EL (cell line): Measurements from ENCODE around the gene COCH.
"Not testable (repeated sequence)": the region's sequence is repeated elsewhere in the genome, so short reads cannot be mapped to it uniquely, and the experiment has no call there.

Experiments
- DNase-seq: peaks from one replicate; pipeline ENCODE4 v3.0.0-alpha.2; 2016

Gene COCH

DNA sequence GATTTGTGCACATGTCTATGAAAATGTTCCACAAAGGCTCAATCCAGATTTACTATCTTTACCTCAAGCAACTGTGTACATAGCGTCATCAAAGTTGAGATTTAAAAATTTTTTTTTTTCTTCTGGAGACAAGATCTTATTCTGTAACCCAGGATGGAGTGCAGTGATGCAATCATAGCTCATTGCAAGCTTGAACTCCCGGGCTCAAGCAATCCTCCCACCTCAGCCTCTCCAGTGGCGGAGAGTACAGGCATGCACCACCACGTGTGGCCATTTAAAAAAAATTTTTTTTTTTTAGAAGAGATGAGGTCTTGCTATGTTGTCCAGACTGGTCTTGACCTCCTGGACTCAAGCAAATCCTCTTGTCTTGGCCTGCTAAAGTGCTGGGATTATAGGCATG lies 2.3 kb downstream of the COCH start:
- no peak for DNase-seq

DNA sequence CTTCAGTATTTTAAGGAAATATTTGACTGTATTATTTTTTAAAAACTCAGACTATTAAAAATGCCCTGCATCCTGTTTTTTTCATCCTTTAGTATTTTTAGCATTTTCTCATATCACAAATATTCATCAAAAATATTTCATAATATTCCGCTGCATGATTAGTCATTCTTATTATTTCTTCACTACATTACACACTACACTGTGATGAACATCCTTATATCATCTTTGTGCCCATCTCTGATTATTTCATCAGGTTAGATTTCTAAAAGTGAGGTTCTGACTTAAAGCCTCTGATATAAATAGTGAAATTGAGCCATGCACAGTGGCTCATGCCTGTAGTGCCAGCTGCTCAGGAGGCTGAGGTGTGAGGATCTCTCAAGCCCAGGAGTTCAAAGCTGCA lies 8.1 kb downstream of the COCH start:
- no peak for DNase-seq

DNA sequence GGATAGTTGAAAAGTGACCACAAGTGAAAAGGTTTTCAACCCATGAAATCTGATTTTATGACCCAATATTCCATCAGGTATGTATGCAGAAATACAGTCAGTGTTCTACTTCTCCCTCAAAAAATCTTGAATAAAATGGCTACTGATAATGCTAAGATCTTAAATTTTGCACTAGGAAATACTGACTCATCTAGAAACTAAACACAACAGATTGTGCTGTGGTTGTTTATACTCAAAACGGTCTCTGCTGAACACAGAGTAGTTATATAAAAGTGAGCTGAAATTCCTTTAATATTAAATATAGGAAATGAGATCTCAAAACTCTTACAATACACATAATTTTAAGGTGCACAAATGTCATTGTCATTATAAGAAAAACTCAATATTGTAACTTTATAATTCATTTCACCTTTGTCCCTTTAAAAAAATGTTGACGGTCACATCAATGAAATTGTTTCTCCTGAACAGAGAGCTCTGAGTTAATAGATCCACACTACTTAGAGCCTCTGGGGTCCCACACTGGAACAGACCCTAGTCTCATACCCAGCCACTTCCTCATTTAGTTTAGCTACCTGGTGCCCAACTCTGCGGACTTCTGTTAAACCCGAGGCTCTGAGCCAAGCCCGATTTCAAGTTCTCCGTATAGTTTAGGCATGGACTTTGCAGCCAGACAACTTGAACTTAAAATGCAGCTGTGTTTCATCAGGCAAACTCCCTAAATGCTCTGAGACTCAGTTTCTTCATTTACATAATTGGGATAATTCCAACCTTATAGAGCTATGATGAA lies 9.3 kb downstream of the COCH start:
- DNase-seq: no peak

DNA sequence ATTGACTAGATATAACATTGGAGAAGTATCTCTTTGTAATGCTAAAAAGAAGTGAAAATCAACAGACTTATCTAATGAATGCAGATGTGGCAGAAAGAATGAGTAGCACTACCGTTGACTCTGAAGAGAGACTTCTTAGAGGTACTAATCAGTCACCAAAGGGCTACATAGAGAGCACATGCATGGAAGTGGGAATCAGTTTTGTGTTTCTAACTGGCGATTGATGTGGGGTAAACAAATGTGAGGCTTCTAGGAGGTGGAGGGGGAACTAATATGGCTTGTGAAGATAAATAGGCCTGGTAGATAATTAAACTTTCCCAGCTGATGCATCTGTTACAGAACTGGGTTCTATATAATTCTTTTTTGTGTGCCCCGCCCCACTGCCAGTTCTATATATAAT lies 10.5 kb downstream of the COCH start:
- no peak for DNase-seq

DNA sequence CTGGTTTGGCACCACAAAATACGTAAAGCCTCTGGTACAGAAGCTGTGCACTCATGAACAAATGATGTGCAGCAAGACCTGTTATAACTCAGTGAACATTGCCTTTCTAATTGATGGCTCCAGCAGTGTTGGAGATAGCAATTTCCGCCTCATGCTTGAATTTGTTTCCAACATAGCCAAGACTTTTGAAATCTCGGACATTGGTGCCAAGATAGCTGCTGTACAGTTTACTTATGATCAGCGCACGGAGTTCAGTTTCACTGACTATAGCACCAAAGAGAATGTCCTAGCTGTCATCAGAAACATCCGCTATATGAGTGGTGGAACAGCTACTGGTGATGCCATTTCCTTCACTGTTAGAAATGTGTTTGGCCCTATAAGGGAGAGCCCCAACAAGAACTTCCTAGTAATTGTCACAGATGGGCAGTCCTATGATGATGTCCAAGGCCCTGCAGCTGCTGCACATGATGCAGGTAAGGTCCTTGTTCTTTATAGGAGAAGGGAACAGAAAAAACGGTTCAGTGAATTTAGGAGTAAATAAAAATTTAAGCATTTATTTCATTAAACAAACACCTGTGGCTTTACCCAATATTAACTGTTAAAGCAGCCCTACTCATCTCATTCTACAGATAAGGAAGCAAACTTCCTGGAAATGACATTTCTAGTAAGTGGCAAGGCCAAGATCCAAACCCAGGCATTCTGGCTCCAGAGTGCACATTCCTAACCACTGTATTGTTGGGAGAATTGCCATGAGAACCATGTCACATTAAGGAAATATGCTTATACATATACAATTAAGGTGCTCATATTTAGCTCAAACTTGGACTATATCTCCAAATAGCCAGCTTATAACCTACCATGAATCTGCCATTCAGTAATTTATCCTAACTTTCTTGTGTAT lies 11.7 kb downstream of the COCH start:
- DNase-seq: peak; percentile 6

DNA sequence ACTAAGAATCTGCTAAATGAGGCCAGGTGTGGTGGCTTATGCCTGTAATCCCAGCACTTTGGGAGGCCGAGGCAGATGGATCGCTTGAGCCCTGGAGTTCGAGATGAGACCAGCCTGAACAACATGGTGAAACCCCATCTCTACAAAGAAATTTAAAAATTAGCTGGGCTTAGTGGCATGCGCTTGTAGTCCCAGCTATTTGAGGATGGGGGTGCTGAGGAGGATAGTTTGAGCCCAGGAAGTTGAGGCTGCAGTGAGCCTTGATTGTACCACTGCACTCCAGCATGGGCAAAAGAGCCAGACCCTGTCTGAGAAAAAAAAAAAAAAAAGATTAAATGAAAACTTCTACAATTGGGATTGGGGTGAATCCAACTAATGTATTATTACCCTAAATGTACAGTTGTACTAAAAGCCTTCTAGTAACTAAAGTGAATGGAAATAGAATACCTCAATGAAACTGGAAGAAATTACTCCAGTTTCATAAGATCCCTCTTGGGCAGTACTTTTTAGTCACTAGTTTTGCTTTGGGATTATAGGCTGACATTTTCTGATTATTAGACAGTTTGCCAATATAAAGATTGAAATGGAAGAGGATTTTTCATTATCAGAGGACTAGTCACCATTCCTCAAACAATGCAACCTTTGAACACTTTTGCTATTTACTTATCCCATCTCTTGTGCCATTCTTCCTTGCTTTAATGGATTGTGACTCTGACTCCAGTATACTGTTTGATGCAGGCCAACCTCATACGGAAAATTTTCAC lies 14.3 kb downstream of the COCH start:
- DNase-seq: no peak

DNA sequence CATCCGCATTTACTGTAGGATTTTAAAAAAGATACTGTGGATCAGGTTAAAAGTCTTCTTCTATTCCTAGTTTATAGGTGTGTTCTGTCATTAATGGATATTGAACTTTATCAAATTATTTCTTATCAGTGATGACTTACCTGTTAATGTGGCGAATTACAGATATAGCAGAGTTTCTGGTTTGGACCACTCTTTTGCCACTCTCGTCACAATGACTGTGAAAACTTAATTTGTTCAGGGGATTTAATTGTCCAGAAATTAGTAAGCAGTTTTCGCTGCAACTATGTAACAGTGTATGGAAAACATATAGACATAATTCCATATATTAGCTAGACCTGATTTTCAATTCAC lies 14.9 kb downstream of the COCH start:
- no peak for DNase-seq

DNA sequence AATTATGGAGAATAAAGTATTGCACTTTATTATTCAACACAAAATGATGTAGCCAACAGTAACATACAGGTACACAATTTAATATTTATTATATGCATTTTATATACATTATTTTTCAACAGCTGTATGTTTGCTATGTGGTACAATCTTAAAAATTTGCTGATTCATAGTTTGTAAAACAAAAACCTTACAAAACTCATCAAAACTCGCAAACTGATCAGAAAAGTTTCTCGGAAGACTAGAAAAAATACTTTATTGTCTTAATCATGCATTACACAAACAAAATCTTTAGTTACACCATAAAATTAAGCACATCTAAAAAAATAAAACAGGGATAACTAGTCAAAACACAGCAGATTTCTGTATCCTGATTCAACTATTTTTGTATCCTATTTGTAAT lies 19.5 kb downstream of the COCH start:
- DNase-seq: no peak

DNA sequence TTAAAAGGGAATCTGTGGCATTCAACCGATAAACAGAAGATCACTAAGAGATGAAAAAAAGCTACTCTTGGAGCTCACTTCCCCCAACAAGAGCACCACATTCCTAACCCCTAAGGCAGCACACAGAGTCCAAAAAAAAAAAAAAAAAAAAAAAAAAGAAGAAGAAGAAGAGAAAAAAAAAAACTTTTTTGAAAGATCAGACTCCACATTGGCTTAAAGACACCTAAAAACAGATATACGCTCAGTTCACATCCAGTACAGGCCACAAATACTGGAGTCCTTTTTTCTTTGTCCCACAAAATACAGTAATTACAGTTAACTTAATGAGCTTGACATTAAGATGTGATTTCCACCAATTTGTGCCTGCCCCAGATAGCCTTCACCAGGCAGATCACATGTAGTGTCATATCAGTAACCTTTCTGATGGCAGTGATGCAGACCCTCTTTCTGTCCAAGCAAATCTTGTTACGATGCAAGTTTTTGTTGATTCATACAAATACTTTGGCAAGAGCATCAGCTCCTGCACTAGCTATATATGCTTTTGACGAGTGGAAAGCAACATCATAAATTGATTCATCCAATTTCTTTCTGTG lies 20.7 kb downstream of the COCH start:
- DNase-seq: no peak

DNA sequence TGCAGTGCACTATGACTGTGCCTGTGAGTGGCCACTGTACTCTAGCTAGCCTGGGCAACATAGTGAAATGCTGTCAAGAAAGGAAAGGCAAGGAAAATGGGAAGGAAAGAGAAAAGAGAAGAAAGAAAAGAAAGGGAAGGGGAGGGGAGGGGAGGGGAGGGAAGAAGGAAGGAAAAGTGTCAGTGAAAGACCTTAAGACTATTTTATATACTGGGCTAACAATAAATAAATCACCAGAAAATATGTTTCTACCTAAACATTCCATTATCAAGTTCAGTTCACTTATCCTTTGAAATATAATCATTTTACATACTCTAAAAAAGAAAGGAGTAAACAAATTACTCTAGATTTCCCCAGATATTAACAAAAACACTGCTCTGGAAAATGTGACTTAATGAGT lies 22.1 kb downstream of the COCH start:
- no peak for DNase-seq

DNA sequence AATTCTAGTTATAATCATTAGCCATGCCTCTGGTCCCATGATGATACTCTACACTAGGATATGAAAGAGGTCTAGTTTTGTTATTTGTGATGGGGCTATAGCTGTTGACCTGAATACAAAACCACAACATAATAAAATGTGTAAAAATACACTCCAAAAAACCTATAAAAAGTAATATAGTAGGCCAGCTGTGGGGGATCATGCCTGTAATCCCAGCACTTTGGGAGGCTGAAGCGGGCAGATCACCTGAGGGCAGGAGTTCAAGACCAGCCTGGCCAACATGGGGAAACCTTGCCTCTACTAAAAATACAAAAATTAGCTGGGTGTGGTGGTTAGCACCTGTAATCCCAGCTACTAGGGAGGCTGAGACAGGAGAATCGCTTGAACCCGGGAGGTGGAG lies 22.8 kb downstream of the COCH start:
- not testable (repeated sequence) for DNase-seq

DNA sequence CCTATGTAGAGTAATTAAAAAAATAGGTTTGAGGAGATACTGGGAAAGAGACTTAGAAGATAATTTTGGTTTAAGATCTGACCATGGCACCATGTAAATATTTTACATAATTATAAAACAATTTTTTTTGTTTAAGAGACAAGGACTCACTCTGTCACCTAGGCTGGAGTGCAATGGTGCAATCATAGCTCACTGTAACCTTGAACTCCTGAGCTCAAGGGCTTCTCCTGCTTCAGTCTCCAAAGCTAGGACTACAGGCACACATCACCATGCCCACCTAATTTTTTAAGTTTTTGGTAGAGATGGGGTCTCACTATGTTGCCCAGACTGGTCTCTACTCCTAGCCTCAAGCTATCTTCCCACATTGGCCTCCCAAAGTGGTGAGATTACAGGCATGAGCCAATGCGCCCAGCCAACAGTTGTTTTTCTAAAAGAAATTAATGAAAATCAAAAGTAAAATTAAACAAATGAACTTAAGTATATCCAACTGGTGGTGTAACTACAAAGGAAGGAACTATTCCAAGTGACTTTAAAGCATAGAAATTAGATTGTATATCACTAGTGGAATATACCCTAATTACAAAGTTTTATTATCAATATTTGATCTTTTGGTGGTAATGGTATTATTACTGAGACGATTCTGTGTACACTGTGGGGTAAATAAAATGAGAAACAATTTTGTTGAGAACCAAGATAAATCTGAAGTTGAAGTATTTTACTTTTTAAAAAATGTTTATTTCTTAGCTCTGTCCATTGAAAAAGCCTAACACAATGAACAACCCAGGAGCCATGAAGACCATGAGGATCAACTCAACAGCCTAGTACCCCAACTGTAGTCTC lies 29.1 kb downstream of the COCH start:
- DNase-seq: no peak

DNA sequence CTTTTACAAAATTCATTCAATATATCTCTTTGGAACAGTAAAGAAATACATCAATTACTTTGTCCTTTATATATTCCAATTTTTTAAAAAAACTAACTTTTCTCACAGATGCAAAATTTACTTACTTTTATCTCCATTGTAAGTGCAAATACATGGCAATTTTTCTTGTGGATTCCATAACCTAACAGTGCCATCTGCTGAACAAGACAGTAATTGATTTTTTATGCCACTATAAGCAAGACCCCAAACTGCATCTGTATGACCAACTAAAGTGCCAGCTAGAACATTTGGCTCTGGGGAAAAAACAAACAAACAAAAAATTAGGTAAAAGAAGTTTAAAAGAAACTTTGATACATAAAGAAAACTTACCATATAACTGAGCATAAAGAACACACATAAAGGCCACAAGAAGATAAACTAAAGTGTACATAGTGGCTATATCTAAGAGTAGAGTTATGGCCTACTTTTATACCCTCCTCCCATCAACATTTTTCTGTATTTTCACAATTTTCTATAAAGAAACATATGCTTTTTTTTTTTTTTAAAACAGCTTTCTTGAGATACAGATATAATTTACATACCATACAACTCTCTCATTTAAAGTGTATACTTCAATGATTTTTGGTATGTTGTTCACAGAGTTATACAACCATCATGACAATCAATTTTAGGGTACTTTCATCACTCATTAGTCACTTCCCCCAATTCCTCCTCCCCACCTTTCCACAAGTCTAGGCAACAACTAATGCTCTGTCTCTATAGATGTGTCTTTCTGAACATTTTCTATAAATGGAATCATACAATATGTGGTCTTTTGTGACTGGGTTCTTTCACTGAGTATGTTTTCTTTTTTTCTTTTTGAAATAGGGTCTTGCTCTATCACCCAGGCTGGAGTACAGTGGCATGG lies 32.6 kb downstream of the COCH start:
- DNase-seq: peak; percentile 8

DNA sequence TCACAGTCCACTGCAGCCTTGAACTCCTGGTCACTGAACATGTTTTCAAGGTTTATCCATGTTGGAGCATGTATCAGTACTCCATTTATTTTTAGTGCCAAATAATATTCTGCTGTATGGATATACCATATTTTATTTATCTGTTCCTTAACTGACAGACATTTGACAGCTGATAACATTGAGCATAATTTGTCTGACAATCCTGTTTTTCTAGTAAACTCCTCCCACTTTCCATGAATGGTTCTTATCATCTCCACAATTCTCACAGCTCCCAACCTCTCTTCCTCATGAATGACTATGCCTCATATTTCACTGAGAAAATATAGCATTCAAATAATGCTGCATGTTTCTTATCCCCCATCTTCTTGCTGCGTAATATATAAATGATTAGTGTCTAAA lies 33.3 kb downstream of the COCH start:
- no peak for DNase-seq

DNA sequence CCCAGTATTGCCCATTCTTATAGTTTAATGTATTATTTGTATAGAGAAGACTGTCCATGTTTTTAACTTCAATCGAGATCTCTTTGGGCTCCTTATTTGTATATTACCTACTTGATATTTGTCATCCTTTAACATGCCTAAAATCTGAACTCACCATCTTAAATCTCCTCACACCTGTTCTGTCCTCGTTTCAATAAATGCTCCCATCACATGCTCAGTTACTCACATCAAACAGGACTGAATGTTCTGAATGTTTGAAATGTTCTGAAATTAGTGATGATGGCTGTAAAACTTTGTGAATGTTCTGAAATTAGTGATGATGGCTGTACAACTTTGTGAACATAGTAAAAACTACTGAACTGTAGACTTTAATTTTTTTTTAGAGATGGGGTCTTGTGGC lies 34.5 kb downstream of the COCH start:
- DNase-seq: no peak

DNA sequence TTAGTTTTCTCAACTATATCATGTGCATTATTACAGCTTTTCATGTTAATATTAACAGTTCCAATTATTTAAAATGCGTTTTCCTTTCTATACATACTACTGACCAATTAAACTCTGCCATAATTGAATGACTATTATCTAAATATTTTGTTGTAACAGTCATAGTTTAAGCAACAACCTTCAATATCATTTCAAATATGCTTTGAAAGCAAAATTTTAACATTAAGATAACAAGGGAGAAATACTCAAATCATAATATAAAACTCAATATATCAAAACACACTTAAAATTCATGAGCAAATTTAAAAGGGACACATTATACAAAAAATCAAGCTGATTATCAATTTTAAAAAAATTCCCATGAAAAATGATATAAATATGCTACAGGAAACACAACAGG lies 40.5 kb downstream of the COCH start:
- DNase-seq: no peak

DNA sequence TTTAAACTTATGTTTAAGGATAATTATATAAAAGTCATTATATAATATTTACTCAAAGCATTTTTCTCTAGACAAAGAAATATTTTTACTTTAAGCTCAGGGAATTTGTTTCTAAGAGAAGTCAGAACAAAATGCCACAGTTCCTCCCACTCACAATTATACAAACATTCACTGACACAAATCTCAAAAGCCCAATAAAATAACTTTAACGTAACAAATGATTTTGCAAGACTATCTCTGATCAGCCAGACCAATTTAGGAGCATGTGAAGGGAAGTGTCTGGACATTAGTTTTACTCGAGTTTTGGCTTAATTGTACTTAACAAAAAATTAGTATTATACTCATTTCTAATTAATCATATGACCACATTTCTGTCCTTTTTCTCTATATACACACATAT lies 41.2 kb downstream of the COCH start:
- no peak for DNase-seq

DNA sequence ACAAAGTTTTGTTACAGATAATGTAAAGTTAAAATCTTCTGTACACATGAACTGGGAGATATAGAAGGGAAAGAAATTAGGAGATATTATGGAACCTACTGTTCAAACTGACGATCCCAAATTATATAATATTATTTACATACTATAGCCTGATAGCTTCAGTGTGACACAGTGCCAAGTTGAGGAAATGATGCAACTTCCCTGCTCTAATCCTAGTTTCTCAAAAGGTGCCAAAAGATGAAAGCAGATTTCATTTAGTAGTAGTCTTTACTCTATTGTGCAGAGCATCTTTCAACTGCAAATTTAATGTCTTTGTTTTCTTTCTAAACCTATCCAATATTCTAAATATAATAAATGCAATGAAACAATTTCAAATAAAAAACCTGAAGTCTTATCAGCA lies 46.9 kb downstream of the COCH start:
- DNase-seq: no peak

DNA sequence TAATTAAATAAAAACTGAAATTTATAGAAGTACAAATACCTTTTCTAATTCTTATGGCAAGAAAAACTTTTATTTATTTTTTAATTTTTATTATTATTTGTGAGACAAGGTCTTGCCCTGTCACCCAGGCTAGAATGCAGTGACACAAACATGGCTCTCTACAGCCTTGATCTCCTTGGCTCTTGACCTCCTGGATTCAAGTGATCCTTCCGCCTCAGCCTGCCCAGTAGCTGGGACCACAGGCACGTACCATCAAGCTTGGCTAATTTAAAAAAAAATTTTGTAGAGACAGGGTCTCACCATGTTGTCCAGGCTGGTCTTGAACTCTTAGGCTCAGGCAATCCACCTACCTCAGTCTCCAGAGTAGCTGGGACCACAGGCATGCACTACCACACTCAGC lies 47.4 kb downstream of the COCH start:
- DNase-seq: no peak

DNA sequence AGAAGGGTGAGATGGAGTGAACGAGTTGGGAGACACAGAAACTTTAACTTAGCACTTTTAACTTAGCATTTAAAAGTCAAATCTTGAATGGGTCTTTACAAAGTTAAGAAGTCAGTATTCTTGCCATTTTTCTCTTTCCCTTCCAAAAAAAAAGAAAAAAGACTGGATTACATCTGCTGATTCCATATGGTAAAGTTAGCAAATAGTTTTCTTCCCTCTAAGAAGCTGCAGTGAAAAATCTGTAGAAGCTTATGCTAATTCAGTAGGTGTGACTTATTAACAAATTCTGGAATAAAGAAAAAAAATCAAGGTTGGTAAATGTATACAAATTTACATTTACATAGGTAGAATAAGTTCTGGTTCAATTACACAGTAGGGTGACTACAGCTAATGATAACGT lies 50.9 kb downstream of the COCH start:
- DNase-seq: no peak

DNA sequence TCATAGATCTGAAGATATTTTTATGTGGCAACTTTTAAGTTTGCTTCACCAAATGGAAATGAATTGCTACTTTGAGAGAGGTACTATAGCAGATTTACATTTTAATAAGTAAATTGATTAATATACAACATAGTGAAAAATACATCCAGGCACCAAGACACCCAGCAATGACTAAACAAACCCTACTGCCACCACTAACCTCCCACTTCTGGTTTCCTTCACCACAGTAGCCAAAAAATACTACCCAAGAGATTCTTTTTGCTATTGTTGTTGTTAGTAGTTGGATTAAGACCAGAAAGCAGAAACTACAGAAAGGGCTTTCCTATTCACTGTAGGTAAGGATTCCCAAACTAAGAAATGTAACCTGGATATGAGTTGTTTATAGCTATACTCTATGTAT lies 54.1 kb downstream of the COCH start:
- no peak for DNase-seq
